GM18499 (cell line): ENCODE results near the gene MYLK4.

Source experiments
- ATAC-seq: cut with Tn5 transposase; IDR thresholded peaks from one replicate; pipeline ENCODE4 v1.9.1; 2021; ENCODE audit warnings: moderate number of reproducible peaks; ENCODE audit not compliant: insufficient read depth, unreplicated experiment

MYLK4 gene

GRCh38 chr6:2758980-2759379 is 8.3 kb upstream of the MYLK4 start:
- ATAC-seq, result no peak

GRCh38 chr6:2756687-2757224 is 6.0 kb upstream of the MYLK4 start:
- ATAC-seq, result no peak

GRCh38 chr6:2756241-2756640 is 5.5 kb upstream of the MYLK4 start:
- ATAC-seq, result no peak

GRCh38 chr6:2755456-2755855 is 4.7 kb upstream of the MYLK4 start:
- no peak for ATAC-seq

- no peak for ATAC-seq
Observed at GRCh38 chr6:2754911-2755310, 4.2 kb upstream of the MYLK4 start.

- no peak for ATAC-seq
Observed at GRCh38 chr6:2754393-2754792, 3.7 kb upstream of the MYLK4 start.

GRCh38 chr6:2753743-2754142 is 3.0 kb upstream of the MYLK4 start:
- no peak for ATAC-seq

- no peak for ATAC-seq
Observed at GRCh38 chr6:2753110-2753489, 2.4 kb upstream of the MYLK4 start.

GRCh38 chr6:2752477-2753109 is 1.9 kb upstream of the MYLK4 start:
- no peak for ATAC-seq

GRCh38 chr6:2751871-2752270 is 1.1 kb upstream of the MYLK4 start:
- no peak for ATAC-seq

GRCh38 chr6:2749969-2750600 is 637 bp downstream of the MYLK4 start:
- ATAC-seq, result no peak

GRCh38 chr6:2748183-2748582 is 2.5 kb downstream of the MYLK4 start:
- no peak for ATAC-seq

- ATAC-seq, result no peak
Observed at GRCh38 chr6:2746557-2747061, 4.1 kb downstream of the MYLK4 start.

GRCh38 chr6:2745246-2745645 is 5.5 kb downstream of the MYLK4 start:
- ATAC-seq, result no peak

- ATAC-seq, result no peak
Observed at GRCh38 chr6:2744778-2745177, 5.9 kb downstream of the MYLK4 start.

GRCh38 chr6:2744209-2744771 is 6.4 kb downstream of the MYLK4 start:
- ATAC-seq, result no peak

- ATAC-seq, result no peak
Observed at GRCh38 chr6:2743280-2744208, 7.2 kb downstream of the MYLK4 start.

GRCh38 chr6:2741756-2742155 is 9.0 kb downstream of the MYLK4 start:
- ATAC-seq, result no peak

GRCh38 chr6:2740581-2740980 is 10.1 kb downstream of the MYLK4 start:
- ATAC-seq, result no peak

GRCh38 chr6:2739335-2739734 is 11.4 kb downstream of the MYLK4 start:
- ATAC-seq, result no peak
